NT2/D1 (cell line): Measurements from ENCODE around the gene GFRA1.

Experiments
- SUZ12 ChIP-seq: IDR thresholded peaks from 2 replicates; pipeline ENCODE4 v1.6.1; 2011; ENCODE audit not compliant: insufficient read length, insufficient read depth; ENCODE audit errors: extremely low read depth
- YY1 ChIP-seq: IDR thresholded peaks from 2 replicates; pipeline ENCODE4 v1.6.1; 2011; ENCODE audit not compliant: insufficient read length, insufficient read depth
- ZNF274 ChIP-seq: IDR thresholded peaks from 2 replicates; pipeline ENCODE4 v1.6.1; 2011; ENCODE audit warnings: mild to moderate bottlenecking, low read depth, low read length

GRCh38 chr10:116082762-116083161 lies 190.2 kb downstream of the GFRA1 start:
- TF ChIP-seq ZNF274 = no peak
- TF ChIP-seq YY1 = no peak
- TF ChIP-seq SUZ12 = no peak
